Activated CD8-positive, alpha-beta T cell treated with anti-CD3 and anti-CD28 coated beads for 36 hours (primary cell): Measurements from ENCODE around the gene ROMO1. TPM values are rescaled to one million over a fixed set of nuclear protein-coding genes. Genes with fewer than 3 reads are reported as not detected.

Source experiments
- ATAC-seq: fragments of 200-7000 bp; cut with Tn5 transposase; one replicate; pipeline ENCODE4 v1.10.0; 2021; ENCODE audit warnings: mild to moderate bottlenecking, moderate library complexity
- CTCF ChIA-PET: fragments of 350-600 bp; sonication (Branson Sonifier 250); formaldehyde crosslinking; loops from one replicate; lab custom pipeline; 2021; ENCODE audit warnings: antibody characterized with exemption; lab: Charles Lee
- POLR2A ChIA-PET: fragments of 350-600 bp; sonication (Branson Sonifier 250); formaldehyde crosslinking; loops from one replicate; lab custom pipeline; 2021; ENCODE audit warnings: antibody characterized with exemption; lab: Charles Lee
- DNase-seq: peaks from one replicate; pipeline ENCODE4 v3.0.0-alpha.2; 2020
- H3K27ac Mint-ChIP-seq: one replicate; pipeline ENCODE4 v1.8.0; 2021; ENCODE audit warnings: mild to moderate bottlenecking, mixed read lengths
- H3K27me3 Mint-ChIP-seq: one replicate; pipeline ENCODE4 v1.8.0; 2021; ENCODE audit warnings: mixed read lengths
- H3K36me3 Mint-ChIP-seq: one replicate; pipeline ENCODE4 v1.8.0; 2021; ENCODE audit warnings: low read depth, mixed read lengths
- H3K4me1 Mint-ChIP-seq: one replicate; pipeline ENCODE4 v1.8.0; 2021; ENCODE audit warnings: low read depth, mixed read lengths
- H3K4me3 Mint-ChIP-seq: one replicate; pipeline ENCODE4 v1.8.0; 2021; ENCODE audit warnings: mild to moderate bottlenecking, moderate library complexity, mixed read lengths
- H3K9me3 Mint-ChIP-seq: one replicate; pipeline ENCODE4 v1.8.0; 2021; ENCODE audit warnings: mixed read lengths
- intact Hi-C: fragments of 100-400 bp; cut with micrococcal nuclease; formaldehyde crosslinking; loops from one replicate; pipeline ENCODE4 v1.10.0; 2022
- total RNA-seq, 2 experiments: library from RNA; stranded (reverse); gene quantifications; one replicate each; pipeline ENCODE4 v1.2.3, GENCODE V29; 2021
- TF ChIP-seq, protein P1 (sequence below): fragments of 200-600 bp; IDR thresholded peaks from one replicate; pipeline ENCODE4 v1.8.0; 2022; ENCODE audit warnings: antibody characterized with exemption, mild to moderate bottlenecking

ROMO1 gene
- total RNA-seq, 2 experiments from 2014 or later, result 146 to 148 TPM

DNA sequence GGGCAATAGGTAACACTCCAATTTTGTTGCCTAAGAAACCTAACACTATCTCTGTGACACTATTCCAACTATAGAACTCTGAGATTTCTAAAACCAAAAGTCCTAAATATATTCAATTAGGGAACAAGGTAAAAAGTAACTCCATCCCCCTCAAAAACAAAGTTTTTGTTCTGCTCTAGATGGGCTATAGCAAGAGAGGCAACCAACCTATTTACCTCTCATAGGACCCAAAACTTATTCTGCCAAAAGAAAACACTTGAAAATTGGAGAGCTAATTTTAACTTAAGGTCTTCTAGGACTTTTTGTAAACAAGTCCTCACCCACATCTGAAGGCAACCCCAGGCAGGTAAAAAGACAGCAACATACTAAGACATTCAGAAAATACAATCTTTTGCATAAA lies 35.2 kb downstream of the ROMO1 start:
- no peak for DNase-seq
- Mint-ChIP-seq H3K27ac (peak overlapping the region; percentile 30), H3K27me3 (no peaks in the 10 kb centered on the region), H3K4me3 (peak overlapping the region; percentile 13), H3K4me1 (peaks cover 67% of the 10 kb centered on the region), H3K9me3 (no peaks in the 10 kb centered on the region), H3K36me3 (peaks cover 80% of the 10 kb centered on the region)
- POLR2A ChIA-PET, result interaction anchor here (0.8 to 36.9 kb wide), 6 partner anchors 8 to 233 kb away, joined by 3 to 1214 read pairs (median 7); partner anchors contain the start of genes NFS1, PHF20, RBM39 and ROMO1
- CTCF ChIA-PET, result interaction anchor here (0.9 to 1.3 kb wide), 3 partner anchors 27 to 134 kb away, joined by 3 to 4 read pairs (median 3); no protein-coding TSS in a partner anchor
- ATAC-seq, result no peak
- TF ChIP-seq, protein P1, sequence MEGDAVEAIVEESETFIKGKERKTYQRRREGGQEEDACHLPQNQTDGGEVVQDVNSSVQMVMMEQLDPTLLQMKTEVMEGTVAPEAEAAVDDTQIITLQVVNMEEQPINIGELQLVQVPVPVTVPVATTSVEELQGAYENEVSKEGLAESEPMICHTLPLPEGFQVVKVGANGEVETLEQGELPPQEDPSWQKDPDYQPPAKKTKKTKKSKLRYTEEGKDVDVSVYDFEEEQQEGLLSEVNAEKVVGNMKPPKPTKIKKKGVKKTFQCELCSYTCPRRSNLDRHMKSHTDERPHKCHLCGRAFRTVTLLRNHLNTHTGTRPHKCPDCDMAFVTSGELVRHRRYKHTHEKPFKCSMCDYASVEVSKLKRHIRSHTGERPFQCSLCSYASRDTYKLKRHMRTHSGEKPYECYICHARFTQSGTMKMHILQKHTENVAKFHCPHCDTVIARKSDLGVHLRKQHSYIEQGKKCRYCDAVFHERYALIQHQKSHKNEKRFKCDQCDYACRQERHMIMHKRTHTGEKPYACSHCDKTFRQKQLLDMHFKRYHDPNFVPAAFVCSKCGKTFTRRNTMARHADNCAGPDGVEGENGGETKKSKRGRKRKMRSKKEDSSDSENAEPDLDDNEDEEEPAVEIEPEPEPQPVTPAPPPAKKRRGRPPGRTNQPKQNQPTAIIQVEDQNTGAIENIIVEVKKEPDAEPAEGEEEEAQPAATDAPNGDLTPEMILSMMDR, result no peak
- intact Hi-C loops, result loop anchor here (5.0 kb wide), 1 partner anchor 37 kb away; the partner anchor contains the start of genes NFS1 and ROMO1

DNA sequence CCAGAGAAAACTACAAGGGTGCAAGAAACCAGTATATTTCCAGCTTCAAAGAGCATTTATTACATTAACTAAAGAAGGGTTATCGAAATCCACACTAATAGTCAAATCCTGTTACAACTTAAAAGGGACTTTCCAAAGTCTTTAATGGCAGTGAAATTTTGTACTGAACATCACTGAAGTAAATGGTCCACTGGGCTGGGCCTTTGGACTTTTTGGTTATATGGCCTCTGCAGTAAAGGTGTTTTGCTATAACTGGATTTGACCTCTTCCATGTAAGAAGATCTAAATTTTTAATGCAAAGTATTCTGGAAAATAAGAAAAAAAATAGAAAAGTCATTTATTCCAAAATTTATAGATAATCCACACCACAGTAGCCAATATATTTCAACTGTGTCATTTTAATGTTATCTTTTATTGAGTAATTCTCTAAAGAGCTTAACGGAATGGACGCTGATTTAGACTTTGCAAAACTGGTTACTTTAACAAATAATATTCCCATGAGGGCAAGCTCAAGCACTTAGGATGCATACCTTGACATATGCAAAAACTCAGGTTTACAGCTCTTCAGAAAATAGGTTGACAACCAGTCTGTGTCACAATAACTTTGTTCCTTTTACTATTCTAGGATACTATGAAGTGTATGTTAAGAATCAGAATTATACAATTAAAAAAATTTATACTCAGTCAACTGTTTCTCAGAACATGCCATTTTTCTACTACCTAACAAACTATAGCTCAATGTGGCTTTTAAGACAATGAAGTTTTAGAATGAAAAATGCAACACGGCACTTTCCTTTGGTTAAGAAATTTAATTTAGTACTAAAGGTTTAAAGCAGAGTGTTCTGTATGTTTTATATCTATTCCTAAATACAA lies 35.8 kb downstream of the ROMO1 start:
- Mint-ChIP-seq H3K4me1 (peaks cover 69% of the 10 kb centered on the region), H3K36me3 (peaks cover 80% of the 10 kb centered on the region), H3K27ac (peak overlapping the region; percentile 83), H3K27me3 (no peaks in the 10 kb centered on the region), H3K4me3 (peak overlapping the region; percentile 13), H3K9me3 (no peaks in the 10 kb centered on the region)
- CTCF ChIA-PET, result interaction anchor here (0.9 to 1.3 kb wide), 3 partner anchors 27 to 134 kb away, joined by 3 to 4 read pairs (median 3); no protein-coding TSS in a partner anchor
- POLR2A ChIA-PET, result interaction anchor here (0.6 to 36.9 kb wide), 7 partner anchors 7 to 233 kb away, joined by 3 to 1214 read pairs (median 6); partner anchors contain the start of genes NFS1, PHF20, RBM39 and ROMO1
- ATAC-seq (no peak), DNase-seq (no peak)
- TF ChIP-seq, protein P1, result no peak
- intact Hi-C loops, result loop anchor here (5.0 kb wide), 2 partner anchors 38 to 73 kb away; partner anchors contain the start of genes CPNE1, NFS1, RBM12 and ROMO1

DNA sequence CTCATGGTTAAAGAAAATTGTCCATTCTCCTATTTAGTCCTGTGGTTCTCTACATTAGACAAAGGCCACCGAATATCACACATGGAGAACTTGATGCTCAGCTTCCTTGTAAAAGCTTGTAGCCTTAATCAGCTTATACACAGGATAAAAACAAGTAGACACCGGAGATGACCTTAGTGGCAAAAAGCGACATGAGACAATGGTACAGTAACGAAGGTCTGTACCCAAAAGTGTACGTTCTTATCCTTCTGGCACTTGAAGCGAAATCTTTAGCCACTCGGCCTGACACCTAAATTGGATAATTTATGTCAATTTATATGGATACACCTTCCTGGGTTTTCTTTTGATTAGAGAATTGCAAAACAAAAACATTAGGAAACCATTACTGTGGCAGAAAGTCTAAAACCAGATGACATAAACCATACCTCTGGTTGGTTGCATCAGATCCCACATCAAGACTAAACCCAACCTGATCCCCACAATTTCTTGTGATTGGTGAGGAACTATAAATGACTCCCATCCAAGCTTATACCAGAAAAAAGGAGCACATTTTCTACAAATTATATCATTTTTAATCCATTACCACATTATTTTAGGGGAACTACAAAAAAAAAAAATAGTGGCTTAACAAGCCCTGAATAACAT lies 36.7 kb downstream of the ROMO1 start:
- peak overlapping the region; percentile 83 for H3K27ac Mint-ChIP-seq
- no peak for DNase-seq
- CTCF ChIA-PET, result no interaction called here
- intact Hi-C loops, result loop anchor here (5.0 kb wide), 1 partner anchor 74 kb away; the partner anchor contains the start of genes CPNE1 and RBM12
- peaks cover 65% of the 10 kb centered on the region for H3K4me1 Mint-ChIP-seq
- H3K27me3 Mint-ChIP-seq, result no peaks in the 10 kb centered on the region
- peaks cover 81% of the 10 kb centered on the region for H3K36me3 Mint-ChIP-seq
- H3K4me3 Mint-ChIP-seq, result peak overlapping the region; percentile 71
- no peaks in the 10 kb centered on the region for H3K9me3 Mint-ChIP-seq
- TF ChIP-seq, protein P1, result no peak
- POLR2A ChIA-PET, result interaction anchor here (0.6 to 36.9 kb wide), 5 partner anchors 8 to 287 kb away, joined by 3 to 1214 read pairs (median 8); partner anchors contain the start of genes NFS1, PHF20 and ROMO1
- ATAC-seq, result no peak

DNA sequence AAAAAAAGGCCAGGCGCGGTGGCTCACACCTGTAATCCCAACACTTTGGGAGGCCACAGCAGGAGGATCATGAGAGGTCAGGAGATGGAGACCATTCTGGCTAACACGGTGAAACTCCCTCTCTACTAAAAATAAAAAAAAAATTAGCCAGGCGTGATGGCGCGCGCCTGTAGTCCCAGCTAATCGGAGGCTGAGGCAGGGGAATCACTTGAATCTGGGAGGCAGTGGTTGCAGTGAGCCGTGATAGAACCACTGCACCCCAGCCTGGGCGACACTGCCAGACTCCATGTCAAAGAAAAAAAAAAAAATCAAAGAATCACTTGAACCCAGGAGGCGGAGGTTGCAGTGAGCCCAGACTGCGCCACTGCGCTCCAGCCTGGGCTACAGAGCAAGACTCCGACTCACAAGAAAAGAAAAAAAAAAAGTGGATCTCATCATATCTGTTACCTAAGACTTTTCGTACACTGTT lies 38.7 kb downstream of the ROMO1 start:
- Mint-ChIP-seq H3K27ac (peak overlapping the region; percentile 85), H3K36me3 (peaks cover 84% of the 10 kb centered on the region), H3K9me3 (no peaks in the 10 kb centered on the region), H3K4me3 (peak overlapping the region; percentile 71), H3K4me1 (peaks cover 49% of the 10 kb centered on the region), H3K27me3 (no peaks in the 10 kb centered on the region)
- TF ChIP-seq, protein P1, result no peak
- ATAC-seq (no peak), DNase-seq (no peak)
- intact Hi-C loops, result loop anchor here (5.0 kb wide), 1 partner anchor 76 kb away; the partner anchor contains the start of genes CPNE1 and RBM12
- POLR2A ChIA-PET, result interaction anchor here (15.2 to 36.9 kb wide), 2 partner anchors 22 to 32 kb away, joined by 339 to 1214 read pairs; partner anchors contain the start of genes NFS1, PHF20 and ROMO1
- CTCF ChIA-PET, result no interaction called here
